ENCODE measurements around the gene NCKAP1. TPM values are rescaled to one million over a fixed set of nuclear protein-coding genes. Genes with fewer than 3 reads are reported as not detected.

NCKAP1 gene
- total RNA-seq, 1 experiment from 2014 or later: 115 TPM

DNA sequence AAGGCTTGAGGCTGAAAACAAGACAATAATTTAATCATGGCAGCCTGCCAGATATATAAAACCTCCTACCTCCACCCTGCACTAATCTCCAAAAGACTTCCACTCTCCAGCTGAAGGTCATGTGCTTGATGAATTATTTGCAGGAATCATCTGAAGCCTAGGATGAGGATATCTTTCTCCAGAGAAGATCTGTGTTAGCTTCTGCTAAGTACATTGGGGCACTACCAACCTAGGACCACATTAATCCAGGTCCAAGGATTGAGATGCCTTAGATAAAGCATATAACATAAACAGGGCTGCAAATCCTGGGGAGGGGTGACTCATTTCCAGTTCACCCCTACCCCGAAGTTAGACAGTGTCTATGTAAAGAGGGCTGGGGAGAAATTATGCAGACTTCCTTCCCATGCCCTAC lies 91.3 kb downstream of the NCKAP1 start:
- H3K36me3 ChIP-seq (ENCODE audit: control insufficient read depth in 1 of 2, insufficient read depth in 2 of 2, low read length in 2 of 2): peaks cover 0 to 5% of the 10 kb centered on the region in 2 experiments; a peak in 1 of 4 replicates
- no peak for ATAC-seq
- BruUV-seq (replicated peaks): no TSS peak

DNA sequence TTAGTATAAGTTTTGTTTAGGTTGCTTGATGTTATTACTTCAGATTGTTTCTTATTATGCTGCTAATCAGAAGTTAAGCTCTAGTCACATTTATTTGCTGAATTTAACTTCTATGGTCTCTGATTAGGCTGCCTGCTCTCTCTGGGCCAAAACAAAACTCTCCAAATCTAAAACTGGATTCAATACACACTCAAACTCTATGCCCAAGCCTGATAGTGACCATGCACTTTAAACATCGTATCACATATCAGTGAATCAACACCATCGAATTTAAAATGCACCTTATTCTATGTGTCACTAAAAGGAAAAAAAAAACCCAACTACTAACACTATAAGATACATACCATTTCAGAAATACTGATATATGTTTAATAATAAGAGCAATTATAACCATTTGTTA lies 94.9 kb downstream of the NCKAP1 start:
- H3K79me2 ChIP-seq (ENCODE audit: insufficient read depth, low read length): no peaks in the 10 kb centered on the region
- intact Hi-C loops (cut with micrococcal nuclease): no loop called here
- H3K27me3 ChIP-seq (ENCODE audit: insufficient read depth, low read length): no peaks in the 10 kb centered on the region
- no peaks in the 10 kb centered on the region for H3K9me3 ChIP-seq (ENCODE audit: control insufficient read depth in 1 of 2, insufficient read depth in 1 of 2, low read depth in 1 of 2, low read length in 2 of 2)
- no peak overlapping the region for H3K4me3 ChIP-seq (replicated peaks in 1 of 2; ENCODE audit: low read depth in 1 of 2, low read length in 2 of 2)
- RAD21 ChIA-PET (ENCODE audit: low non-redundant PET in 1 of 2, low total read pairs in 2 of 2, uncharacterized antibody in 2 of 2, unreplicated experiment in 2 of 2): no interaction called here
- DNase-seq (ENCODE audit: low read depth, low spot score) (no peak), ATAC-seq (no peak)
- BruUV-seq (replicated peaks): no TSS peak
- no peaks in the 10 kb centered on the region for H3K9me2 ChIP-seq (ENCODE audit: insufficient read depth)
- peaks cover 0 to 7% of the 10 kb centered on the region in 2 experiments; a peak in 1 of 4 replicates for H3K4me1 ChIP-seq (ENCODE audit: control insufficient read depth in 1 of 2, insufficient read depth in 2 of 2, low read length in 2 of 2)
- H3K9ac ChIP-seq (ENCODE audit: low read length): no peak overlapping the region
- H3K27ac ChIP-seq (ENCODE audit: low read depth, low read length): no peak overlapping the region
- POLR2A ChIA-PET: no interaction called here
- TF ChIP-seq EZH2phosphoT487 (IDR thresholded peaks at IDR 0.05; ENCODE audit: borderline replicate concordance) (no peak), CBX3 (IDR thresholded peaks at IDR 0.05; ENCODE audit: low read depth) (no peak), CTCF (IDR thresholded peaks at IDR 0.05 in 2 of 3, conservative IDR thresholded peaks at IDR 0.05 in 1 of 3; ENCODE audit: borderline replicate concordance in 1 of 3, insufficient read depth in 1 of 3, low read depth in 2 of 3, low read length in 2 of 3) (no peak), ZBTB33 (IDR thresholded peaks at IDR 0.05; ENCODE audit: extremely low read depth, insufficient replicate concordance, low read length) (no peak), CEBPB (IDR thresholded peaks at IDR 0.05; ENCODE audit: low read depth) (no peak), TCF7L2 (IDR thresholded peaks at IDR 0.05; ENCODE audit: borderline replicate concordance, extremely low read depth, insufficient read depth, insufficient read length) (no peak)
- H2AFZ ChIP-seq (ENCODE audit: low read depth, low read length, poor library complexity, severe bottlenecking): no peak overlapping the region
- CTCF ChIA-PET: no interaction called here
- H3K4me2 ChIP-seq (ENCODE audit: low read length): no peak overlapping the region
- H4K20me1 ChIP-seq (ENCODE audit: insufficient read depth): no peaks in the 10 kb centered on the region; the same call in 1 of the 2 replicates
- H3K36me3 ChIP-seq (ENCODE audit: control insufficient read depth in 1 of 2, insufficient read depth in 2 of 2, low read length in 2 of 2): no peaks in the 10 kb centered on the region

More for the DNA sequence above, 91.3 kb downstream of the NCKAP1 start:
- TF ChIP-seq EZH2 (IDR thresholded peaks at IDR 0.05): no peak
- no peak for TF ChIP-seq EZH2phosphoT487 (IDR thresholded peaks at IDR 0.05; ENCODE audit: borderline replicate concordance)
- TF ChIP-seq, protein P1, sequence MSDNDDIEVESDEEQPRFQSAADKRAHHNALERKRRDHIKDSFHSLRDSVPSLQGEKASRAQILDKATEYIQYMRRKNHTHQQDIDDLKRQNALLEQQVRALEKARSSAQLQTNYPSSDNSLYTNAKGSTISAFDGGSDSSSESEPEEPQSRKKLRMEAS (IDR thresholded peaks at IDR 0.05): no peak
- TF ChIP-seq FOSL1 (IDR thresholded peaks at IDR 0.05; ENCODE audit: low read depth): no peak
- TF ChIP-seq ZNF274 (IDR thresholded peaks at IDR 0.05; ENCODE audit: low read depth, low read length): no peak
- no peak for TF ChIP-seq JUND (IDR thresholded peaks at IDR 0.05)
- no peak for TF ChIP-seq POLR2AphosphoS5 (IDR thresholded peaks at IDR 0.05; ENCODE audit: low read depth, low read length)
- TF ChIP-seq SP1 (IDR thresholded peaks at IDR 0.05; ENCODE audit: low read depth): no peak
- no peak for DNase-seq (ENCODE audit: low read depth, low spot score)
- Histone ChIP-seq H3K4me2 (ENCODE audit: low read length) (no peak overlapping the region), H3K4me1 (ENCODE audit: control insufficient read depth in 1 of 2, insufficient read depth in 2 of 2, low read length in 2 of 2) (peaks cover 10% of the 10 kb centered on the region in 2 experiments), H2AFZ (ENCODE audit: low read depth, low read length, poor library complexity, severe bottlenecking) (no peak overlapping the region), H3K9me3 (ENCODE audit: control insufficient read depth in 1 of 2, insufficient read depth in 1 of 2, low read depth in 1 of 2, low read length in 2 of 2) (no peaks in the 10 kb centered on the region), H3K27me3 (ENCODE audit: insufficient read depth, low read length) (no peaks in the 10 kb centered on the region), H3K9ac (ENCODE audit: low read length) (no peak overlapping the region), H4K20me1 (ENCODE audit: insufficient read depth) (no peaks in the 10 kb centered on the region; the same call in 1 of the 2 replicates), H3K27ac (ENCODE audit: low read depth, low read length) (no peak overlapping the region), H3K4me3 (replicated peaks in 1 of 2; ENCODE audit: low read depth in 1 of 2, low read length in 2 of 2) (no peak overlapping the region), H3K79me2 (ENCODE audit: insufficient read depth, low read length) (no peaks in the 10 kb centered on the region), H3K9me2 (ENCODE audit: insufficient read depth) (no peaks in the 10 kb centered on the region)
- ChIA-PET RAD21 (ENCODE audit: low non-redundant PET in 1 of 2, low total read pairs in 2 of 2, uncharacterized antibody in 2 of 2, unreplicated experiment in 2 of 2) (no interaction called here), CTCF (no interaction called here), POLR2A (no interaction called here)
- intact Hi-C loops (cut with micrococcal nuclease): no loop called here
